Muscle of arm (tissue), 14 donors: ENCODE measurements around the gene PIWIL4. TPM values are rescaled to one million over a fixed set of nuclear protein-coding genes. Genes with fewer than 3 reads are reported as not detected.
A peak's percentile ranks its signal among the peaks of the same experiment; 100 is the strongest.

Source experiments
- DNase-seq: peaks from one replicate; pipeline ENCODE4 v3.0.0-alpha.2; 2013
- long read RNA-seq, 11 donors: transcript quantifications; one replicate each; lab custom pipeline, GENCODE V29; 2026
- polyA plus RNA-seq, 12 donors: library from polyadenylated mRNA; unstranded; fragments of 120-200 nt; gene quantifications; one replicate each; pipeline ENCODE4 v1.2.1, GENCODE V29; 2013; ENCODE audit not compliant: insufficient read length in 12 of 12

Gene PIWIL4
- 1 to 10 TPM in 10 of 12 donors, not detected in 2; 3.6 to 6.7 (median 4.8) TPM for polyA plus RNA-seq
- long read RNA-seq, donor 1, partial matches to known transcripts: 0 of 1 reads
- long read RNA-seq, donor 1, other reads (novel, unspliced or antisense): 0 of 1 reads
- long read RNA-seq, donor 2, partial matches to known transcripts: 0 of 1 reads
- long read RNA-seq, donor 2, other reads (novel, unspliced or antisense): 0 of 1 reads
- long read RNA-seq, donor 3: 0 reads
- long read RNA-seq, donor 4: 0 reads
- long read RNA-seq, donor 5: 0 reads
- long read RNA-seq, donor 6: 0 reads
- long read RNA-seq, donor 7: 0 reads
- long read RNA-seq, donor 8: 0 reads
- long read RNA-seq, donor 9: 0 reads
- long read RNA-seq, donor 10: 0 reads
- long read RNA-seq, donor 11: 0 reads

- no peak for DNase-seq
Measured at GRCh38 chr11:94567181-94567670, at the start of gene PIWIL4. Gene PIWIL4 (plus strand): TSS chr11:94567368. CDS start chr11:94567519, 151 bp downstream.

GRCh38 chr11:94518300-94518699 is 48.9 kb upstream of the PIWIL4 start:
- DNase-seq: no peak

- peak; percentile 45 for DNase-seq
Measured at GRCh38 chr11:94519478-94520084, 47.6 kb upstream of the PIWIL4 start.

GRCh38 chr11:94521684-94522083 is 45.5 kb upstream of the PIWIL4 start:
- DNase-seq: no peak

- DNase-seq: no peak
Measured at GRCh38 chr11:94524341-94524740, 42.8 kb upstream of the PIWIL4 start.

- peak; percentile 22 for DNase-seq
Measured at GRCh38 chr11:94525546-94526324, 41.4 kb upstream of the PIWIL4 start.

- DNase-seq: no peak
Measured at GRCh38 chr11:94526645-94527438, 40.3 kb upstream of the PIWIL4 start.

- no peak for DNase-seq
Measured at GRCh38 chr11:94528551-94528950, 38.6 kb upstream of the PIWIL4 start.

- DNase-seq: no peak
Measured at GRCh38 chr11:94532211-94532610, 35.0 kb upstream of the PIWIL4 start.

GRCh38 chr11:94533206-94533605 is 34.0 kb upstream of the PIWIL4 start:
- DNase-seq: peak; percentile 24

GRCh38 chr11:94533696-94534630 is 33.2 kb upstream of the PIWIL4 start:
- DNase-seq: peak; percentile 52

- no peak for DNase-seq
Measured at GRCh38 chr11:94536386-94536785, 30.8 kb upstream of the PIWIL4 start.

GRCh38 chr11:94537031-94537600 is 30.1 kb upstream of the PIWIL4 start:
- DNase-seq: peak; percentile 26

- no peak for DNase-seq
Measured at GRCh38 chr11:94539420-94539819, 27.7 kb upstream of the PIWIL4 start.

GRCh38 chr11:94543695-94544645 is 23.2 kb upstream of the PIWIL4 start, which contains the start of gene FUT4:
Gene FUT4 (plus strand): TSS chr11:94543921. CDS start chr11:94544134, 213 bp downstream.
- peak; percentile 88 for DNase-seq

- DNase-seq: peak; percentile 25
Measured at GRCh38 chr11:94544646-94545263, 22.4 kb upstream of the PIWIL4 start.

- DNase-seq: no peak
Measured at GRCh38 chr11:94545264-94546161, 21.7 kb upstream of the PIWIL4 start.
